Vagina (tissue), 2 donors: ENCODE measurements around the gene COPG1. TPM values are rescaled to one million over a fixed set of nuclear protein-coding genes. Genes with fewer than 3 reads are reported as not detected.
"Not testable (repeated sequence)": the region's sequence is repeated elsewhere in the genome, so short reads cannot be mapped to it uniquely, and the experiment has no call there.

Source experiments
- DNase-seq, 2 donors: peaks; one replicate each; pipeline ENCODE4 v3.0.0-alpha.2; 2017; ENCODE audit errors: extremely low spot score in 2 of 2
- H3K27ac ChIP-seq: fragments of 200-600 bp; sonication (generic); one replicate; pipeline ENCODE4 v1.5.1; 2019
- H3K27me3 ChIP-seq: fragments of 200-600 bp; sonication (generic); one replicate; pipeline ENCODE4 v1.5.1; 2019
- H3K36me3 ChIP-seq, 2 donors: fragments of 200-600 bp; sonication (generic); one replicate each; pipeline ENCODE4 v1.5.1; 2017 to 2019
- H3K4me1 ChIP-seq: fragments of 200-600 bp; sonication (generic); one replicate; pipeline ENCODE4 v1.5.1; 2019
- H3K4me3 ChIP-seq, 2 donors: fragments of 200-600 bp; sonication (generic); 1 replicate in 1 of 2; 2 replicates in 1 of 2; pipeline ENCODE4 v1.5.1; 2016 to 2019
- H3K9me3 ChIP-seq: fragments of 200-600 bp; sonication (generic); one replicate; pipeline ENCODE4 v1.5.1; 2019
- CTCF ChIP-seq, 3 experiments: fragments of 450-650 bp in 2 of 3; fragments of 200-600 bp in 1 of 3; sonication (generic) in 1 of 3; IDR thresholded peaks; one replicate each; pipeline ENCODE4 v1.5.1; 2017 to 2019; ENCODE audit warnings: antibody characterized with exemption in 3 of 3, mild to moderate bottlenecking in 2 of 3, moderate library complexity in 2 of 3
- POLR2A ChIP-seq, 2 donors: fragments of 450-650 bp; IDR thresholded peaks; one replicate each; pipeline ENCODE4 v1.6.1; 2017; ENCODE audit warnings: antibody characterized with exemption in 2 of 2, mild to moderate bottlenecking in 2 of 2, moderate library complexity in 2 of 2
- POLR2AphosphoS5 ChIP-seq, 2 donors: sonication (generic); formaldehyde crosslinking; IDR thresholded peaks; one replicate each; pipeline ENCODE4 v1.9.0; 2017; ENCODE audit warnings: antibody characterized with exemption in 2 of 2, mild to moderate bottlenecking in 2 of 2, low read depth in 1 of 2; ENCODE audit not compliant: insufficient read depth in 1 of 2
- intact Hi-C: fragments of 100-400 bp; cut with DNase I; formaldehyde crosslinking; loops from one replicate; pipeline ENCODE4 v1.15.1; 2023
- total RNA-seq: library from RNA; depleted of rRNA; stranded (reverse); fragments of >200 nt; gene quantifications from one replicate; pipeline ENCODE4 v1.2.3, GENCODE V29; 2016

The COPG1 gene
- total RNA-seq, 1 donor from 2014 or later, result 76.4 TPM

GRCh38 chr3:129259612-129260477, 10.4 kb downstream of the COPG1 start:
- Histone ChIP-seq H3K36me3 (peaks cover 7 to 93% of the 10 kb centered on the region in 2 donors), H3K4me3 (no peak overlapping the region), H3K9me3 (no peaks in the 10 kb centered on the region), H3K27me3 (no peaks in the 10 kb centered on the region), H3K27ac (no peak overlapping the region), H3K4me1 (no peaks in the 10 kb centered on the region)
- TF ChIP-seq CTCF (IDR thresholded peaks at IDR 0.05) (no peak), POLR2AphosphoS5 (IDR thresholded peaks at IDR 0.05; ENCODE audit: insufficient read depth in 1 of 2, low read depth in 1 of 2) (no peak), POLR2A (IDR thresholded peaks at IDR 0.05) (no peak)
- DNase-seq, result no peak
- intact Hi-C loops, result no loop called here

- no peak for TF ChIP-seq POLR2A (IDR thresholded peaks at IDR 0.05)
- TF ChIP-seq CTCF (IDR thresholded peaks at IDR 0.05), result no peak
- TF ChIP-seq POLR2AphosphoS5 (IDR thresholded peaks at IDR 0.05; ENCODE audit: insufficient read depth in 1 of 2, low read depth in 1 of 2), result no peak
- Histone ChIP-seq H3K27ac (no peak overlapping the region), H3K36me3 (peaks cover 6 to 93% of the 10 kb centered on the region in 2 donors), H3K27me3 (no peaks in the 10 kb centered on the region), H3K9me3 (no peaks in the 10 kb centered on the region), H3K4me1 (no peaks in the 10 kb centered on the region), H3K4me3 (no peak overlapping the region)
- intact Hi-C loops, result no loop called here
- DNase-seq, result no peak
Observed at GRCh38 chr3:129260606-129261005, 11.2 kb downstream of the COPG1 start.

GRCh38 chr3:129261894-129262293, 12.5 kb downstream of the COPG1 start:
- no peak for TF ChIP-seq POLR2A (IDR thresholded peaks at IDR 0.05)
- no peak for TF ChIP-seq POLR2AphosphoS5 (IDR thresholded peaks at IDR 0.05; ENCODE audit: insufficient read depth in 1 of 2, low read depth in 1 of 2)
- no peak for TF ChIP-seq CTCF (IDR thresholded peaks at IDR 0.05)
- intact Hi-C loops, result no loop called here
- Histone ChIP-seq H3K4me3 (no peak overlapping the region), H3K4me1 (no peaks in the 10 kb centered on the region), H3K27me3 (no peaks in the 10 kb centered on the region), H3K9me3 (no peaks in the 10 kb centered on the region), H3K36me3 (peaks cover 2 to 93% of the 10 kb centered on the region in 2 donors), H3K27ac (no peak overlapping the region)
- no peak for DNase-seq

- no peaks in the 10 kb centered on the region for H3K4me1 ChIP-seq
- no peaks in the 10 kb centered on the region for H3K9me3 ChIP-seq
- no peaks in the 10 kb centered on the region for H3K27me3 ChIP-seq
- TF ChIP-seq CTCF (IDR thresholded peaks at IDR 0.05), result no peak
- no peak for TF ChIP-seq POLR2A (IDR thresholded peaks at IDR 0.05)
- TF ChIP-seq POLR2AphosphoS5 (IDR thresholded peaks at IDR 0.05; ENCODE audit: insufficient read depth in 1 of 2, low read depth in 1 of 2), result no peak
- H3K36me3 ChIP-seq, result peaks cover 4 to 93% of the 10 kb centered on the region in 2 donors
- H3K4me3 ChIP-seq, result no peak overlapping the region
- no peak overlapping the region for H3K27ac ChIP-seq
- DNase-seq, result no peak
- intact Hi-C loops, result no loop called here
Observed at GRCh38 chr3:129263161-129263910, 13.9 kb downstream of the COPG1 start.

GRCh38 chr3:129264994-129265393, 15.6 kb downstream of the COPG1 start:
- H3K4me3 ChIP-seq, H3K9me3 ChIP-seq, intact Hi-C loops, H3K27me3 ChIP-seq, H3K27ac ChIP-seq, H3K4me1 ChIP-seq, DNase-seq: not testable (repeated sequence)
- H3K36me3 ChIP-seq, result peaks cover 4 to 96% of the 10 kb centered on the region in 2 donors
